WERI-Rb-1 (cell line): ENCODE data around the gene SLX1B.
"Not testable (repeated sequence)": the region's sequence is repeated elsewhere in the genome, so short reads cannot be mapped to it uniquely, and the experiment has no call there.

Experiments
- DNase-seq: peaks from one replicate; pipeline ENCODE4 v3.0.0-alpha.2; 2020
- H3K27ac ChIP-seq: fragments of 250-450 bp; sonication (Bioruptor Pico); 2 replicates; pipeline ENCODE4 v1.5.1; 2020; ENCODE audit warnings: mild to moderate bottlenecking, moderate library complexity
- H3K27me3 ChIP-seq: fragments of 250-450 bp; sonication (Bioruptor Pico); 2 replicates; pipeline ENCODE4 v1.5.1; 2021; ENCODE audit warnings: mild to moderate bottlenecking, low read depth, moderate library complexity; ENCODE audit not compliant: insufficient read depth, severe bottlenecking
- H3K36me3 ChIP-seq: fragments of 250-450 bp; sonication (Bioruptor Pico); 2 replicates; pipeline ENCODE4 v1.5.1; 2020; ENCODE audit warnings: mild to moderate bottlenecking, moderate library complexity
- H3K4me3 ChIP-seq: 2 replicates; pipeline ENCODE4 v1.5.1; 2011; ENCODE audit warnings: low read depth, mild to moderate bottlenecking, control low read depth, low read length
- H3K9me3 ChIP-seq: fragments of 250-450 bp; sonication (Bioruptor Pico); 2 replicates; pipeline ENCODE4 v1.5.1; 2021; ENCODE audit warnings: mild to moderate bottlenecking, moderate library complexity; ENCODE audit not compliant: severe bottlenecking

SLX1B gene

GRCh38 chr16:29482276-29482675 lies 27.9 kb downstream of the SLX1B start:
- H3K4me3 ChIP-seq, H3K9me3 ChIP-seq, H3K27me3 ChIP-seq, DNase-seq, H3K36me3 ChIP-seq, H3K27ac ChIP-seq: not testable (repeated sequence)

- not testable (repeated sequence) for H3K9me3 ChIP-seq, DNase-seq, H3K4me3 ChIP-seq, H3K27me3 ChIP-seq, H3K27ac ChIP-seq, H3K36me3 ChIP-seq
These were observed 52.0 kb downstream of the SLX1B start, which contains the start of gene NPIPB12 for GRCh38 chr16:29506308-29506707. Gene NPIPB12, minus strand, starts transcription at chr16:29506408.
